Activated CD8-positive, alpha-beta memory T cell treated with anti-CD3 and anti-CD28 coated beads for 1 hour (primary cell): ENCODE measurements around the gene MIA2.

Experiments used
- DNase-seq, 2 donors: peaks; one replicate each; pipeline ENCODE4 v3.0.0-alpha.2; 2020; ENCODE audit warnings: low read depth in 1 of 2; ENCODE audit errors: extremely low read depth in 1 of 2

MIA2 gene

GRCh38 chr14:39433452-39433813 lies 199.7 kb downstream of the MIA2 start:
- no peak for DNase-seq

- no peak for DNase-seq
Measured at GRCh38 chr14:39434401-39434800, 200.7 kb downstream of the MIA2 start.

GRCh38 chr14:39435241-39435640 lies 201.5 kb downstream of the MIA2 start:
- DNase-seq: no peak
